ENCODE data around the gene MUC15. TPM values are rescaled to one million over a fixed set of nuclear protein-coding genes. Genes with fewer than 3 reads are reported as not detected.

MUC15 gene
- total and polyA plus RNA-seq, 2 of the 8 experiments (the other 6 are each of a cell fraction or from before 2014, with no cell fraction given) = not detected

DNA sequence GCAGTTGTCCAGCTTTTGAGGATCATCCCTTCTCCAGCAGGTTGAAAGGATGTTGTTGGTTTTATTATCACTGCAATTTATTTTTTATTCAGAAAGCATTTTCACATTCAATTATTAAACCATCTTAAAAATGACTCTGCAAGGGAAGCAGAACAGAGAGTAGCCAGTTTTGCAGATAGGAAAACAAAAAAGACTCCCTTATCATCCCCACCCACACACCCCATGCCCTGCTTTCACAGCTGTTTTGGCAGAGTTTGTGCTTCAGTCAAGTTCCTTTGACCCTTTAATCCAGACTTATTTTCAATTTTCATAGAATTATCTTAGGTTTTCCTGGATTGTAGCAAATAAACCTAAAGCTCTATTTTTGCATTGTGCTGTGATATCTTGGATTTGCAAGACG, 44.4 kb downstream of the MUC15 start:
- H4K91ac ChIP-seq (replicated peaks; ENCODE audit: insufficient read length, low read length) = no peak overlapping the region
- no peak overlapping the region for H2BK15ac ChIP-seq (ENCODE audit: low read length)
- H3K27me3 ChIP-seq (replicated peaks in 1 of 4; ENCODE audit: control insufficient read depth in 3 of 4, extremely low read depth in 1 of 4, insufficient read depth in 3 of 4, low read length in 3 of 4) = peaks cover 0 to 5% (median 2%) of the 10 kb centered on the region in 4 experiments; a peak in 3 of 7 replicates
- H3K4me1 ChIP-seq (replicated peaks in 1 of 4; ENCODE audit: control insufficient read depth in 3 of 4, insufficient read depth in 4 of 4, low read length in 3 of 4) = peaks cover 0 to 3% (median 1%) of the 10 kb centered on the region in 4 experiments; a peak in 2 of 7 replicates
- no peak overlapping the region for H2AK5ac ChIP-seq (ENCODE audit: low read depth, low read length)
- H2BK120ac ChIP-seq (replicated peaks; ENCODE audit: low read depth, low read length) = no peak overlapping the region
- no peak overlapping the region for H2BK12ac ChIP-seq (ENCODE audit: low read depth, low read length)
- no peaks in the 10 kb centered on the region for H3K36me3 ChIP-seq (ENCODE audit: control insufficient read depth in 2 of 4, insufficient read depth in 4 of 4, low read length in 3 of 4)
- no peak for DNase-seq (ENCODE audit: low read depth in 1 of 2, low spot score in 2 of 2)
- H4K20me1 ChIP-seq (replicated peaks in 1 of 2; ENCODE audit: control insufficient read depth in 1 of 2, insufficient read depth in 2 of 2, low read length in 2 of 2) = no peaks in the 10 kb centered on the region
- no peak overlapping the region for H3K23ac ChIP-seq (ENCODE audit: insufficient read length)
- no peak overlapping the region for H3K4me2 ChIP-seq (ENCODE audit: insufficient read depth in 1 of 2, low read depth in 2 of 2, low read length in 2 of 2)
- no peak overlapping the region for H3K18ac ChIP-seq (ENCODE audit: extremely low read depth, low read length)
- no peaks in the 10 kb centered on the region for H3K79me1 ChIP-seq (ENCODE audit: low read depth, low read length)
- no peak overlapping the region for H2BK20ac ChIP-seq (ENCODE audit: low read length)
- H2BK5ac ChIP-seq (ENCODE audit: low read depth, low read length) = no peak overlapping the region
- H3K4me3 ChIP-seq (ENCODE audit: extremely low read depth in 1 of 4, insufficient read depth in 2 of 4, low read depth in 3 of 4, low read length in 4 of 4) = no peak overlapping the region
- H3K27ac ChIP-seq (ENCODE audit: low read depth, low read length) = no peak overlapping the region
- H3K14ac ChIP-seq (ENCODE audit: insufficient read length) = no peak overlapping the region
- CTCF ChIA-PET (ENCODE audit: partially characterized antibody) = interaction anchor here (1.1 kb wide), 1 partner anchor 231 kb away, joined by 3 read pairs; no protein-coding TSS in a partner anchor
- H3K79me2 ChIP-seq (ENCODE audit: control insufficient read depth in 1 of 2, insufficient read depth in 2 of 2, low read length in 2 of 2) = no peaks in the 10 kb centered on the region
- no peaks in the 10 kb centered on the region for H3K9me3 ChIP-seq (ENCODE audit: insufficient read depth in 2 of 2, low read depth in 1 of 2, low read length in 1 of 2)
- H3K23me2 ChIP-seq (ENCODE audit: low read depth, low read length) = no peaks in the 10 kb centered on the region
- H3K4ac ChIP-seq (replicated peaks; ENCODE audit: insufficient read length, low read depth, low read length) = no peak overlapping the region
- no peak for FAIRE-seq
- no peak overlapping the region for H2AFZ ChIP-seq (ENCODE audit: low read length)
- WGBS, 2 experiments (ENCODE audit: extremely low coverage in 1 of 2, insufficient coverage in 1 of 2, insufficient read length in 1 of 2, insufficient replicate concordance in 2 of 2, low coverage in 1 of 2, low lambda C conversion rate in 2 of 2, missing lambda C conversion rate in 1 of 2) = 82% methylated on average over 1 of the region's 1 CpG; no CpG with 5 or more reads in 1 of the 2 experiments
- no peak overlapping the region for H3K9ac ChIP-seq (replicated peaks in 1 of 4; ENCODE audit: extremely low read depth in 1 of 4, low read depth in 3 of 4, low read length in 3 of 4)
- H3K56ac ChIP-seq (replicated peaks; ENCODE audit: insufficient read length, low read depth, low read length) = no peak overlapping the region
- no peak overlapping the region for H4K8ac ChIP-seq (ENCODE audit: extremely low read depth, insufficient read depth, low read length)
- H4K5ac ChIP-seq (ENCODE audit: insufficient read length, low read depth, low read length) = no peak overlapping the region
- POLR2A ChIA-PET (ENCODE audit: partially characterized antibody) = no interaction called here
- TF ChIP-seq GABPA (IDR thresholded peaks at IDR 0.05; ENCODE audit: borderline replicate concordance, insufficient read depth, low read length) (no peak), BCL11A (IDR thresholded peaks at IDR 0.05; ENCODE audit: low read depth in 2 of 2, low read length in 2 of 2) (no peak), SP2 (IDR thresholded peaks at IDR 0.05; ENCODE audit: low read length) (no peak), BACH1 (IDR thresholded peaks at IDR 0.05; ENCODE audit: low read length) (no peak), CEBPB (IDR thresholded peaks at IDR 0.05; ENCODE audit: low read depth, low read length) (no peak)
